Cardiac muscle cell (in vitro differentiated cells and primary cell): ENCODE results near the gene GTF2H2. TPM values are rescaled to one million over a fixed set of nuclear protein-coding genes. Genes with fewer than 3 reads are reported as not detected.
"Not testable (repeated sequence)": the region's sequence is repeated elsewhere in the genome, so short reads cannot be mapped to it uniquely, and the experiment has no call there.

Source experiments
- DNase-seq, 2 donors: peaks; one replicate each; pipeline versions ENCODE4 v3.0.0 to v3.0.0-alpha.2; 2010 to 2017; ENCODE audit warnings: low read depth in 1 of 2, low spot score in 1 of 2
- H3K27ac ChIP-seq: fragments of 200-600 bp; sonication (generic); 2 replicates; pipeline ENCODE4 v1.5.1; 2016
- H3K27me3 ChIP-seq: fragments of 200-600 bp; sonication (generic); 2 replicates; pipeline ENCODE4 v1.6.0; 2016; ENCODE audit warnings: control low read depth
- H3K36me3 ChIP-seq: fragments of 200-600 bp; sonication (generic); 2 replicates; pipeline ENCODE4 v1.5.1; 2016; ENCODE audit warnings: control low read depth
- H3K4me1 ChIP-seq: fragments of 200-600 bp; sonication (generic); 2 replicates; pipeline ENCODE4 v1.8.1; 2017; ENCODE audit warnings: low read depth, mild to moderate bottlenecking, mixed run types
- H3K4me3 ChIP-seq: fragments of 200-600 bp; sonication (generic); 2 replicates; pipeline ENCODE4 v1.5.1; 2016; ENCODE audit warnings: mild to moderate bottlenecking
- H3K9me3 ChIP-seq: fragments of 200-600 bp; sonication (generic); 2 replicates; pipeline ENCODE4 v1.5.1; 2017; ENCODE audit warnings: low read depth, mild to moderate bottlenecking, control low read depth
- CTCF ChIP-seq: IDR thresholded peaks from 2 replicates; pipeline ENCODE4 v1.5.1; 2012; ENCODE audit warnings: low read depth, mild to moderate bottlenecking, low read length
- polyA plus RNA-seq: library from polyadenylated mRNA; unstranded; fragments of >200 nt; fragmentation: Nextera tagmentation; extraction: Ambion mirVana; gene quantifications from 2 replicates; pipeline ENCODE4 v1.2.1, GENCODE V29; 2016
- total RNA-seq: library from RNA; depleted of rRNA; stranded (reverse); fragments of >200 nt; gene quantifications from 2 replicates; pipeline ENCODE4 v1.2.3, GENCODE V29; 2016

GTF2H2 gene
- total and polyA plus RNA-seq, 2 experiments from 2014 or later: 20.0 to 26.1 TPM

GRCh38 chr5:71011194-71011792 is 56.2 kb downstream of the GTF2H2 start:
- DNase-seq: no peak
- TF ChIP-seq CTCF: no peak

GRCh38 chr5:71006983-71007382 is 60.5 kb downstream of the GTF2H2 start:
- H3K36me3 ChIP-seq: not testable (repeated sequence)

More at GRCh38 chr5:71011194-71011792, 56.2 kb downstream of the GTF2H2 start:
- no peaks in the 10 kb centered on the region for H3K36me3 ChIP-seq
- H3K27ac ChIP-seq: no peak overlapping the region
- no peaks in the 10 kb centered on the region for H3K27me3 ChIP-seq
- H3K4me1 ChIP-seq: no peaks in the 10 kb centered on the region
- no peaks in the 10 kb centered on the region for H3K9me3 ChIP-seq
- H3K4me3 ChIP-seq: no peak overlapping the region

More at GRCh38 chr5:71006983-71007382, 60.5 kb downstream of the GTF2H2 start:
- not testable (repeated sequence) for DNase-seq, H3K27ac ChIP-seq, H3K27me3 ChIP-seq, H3K9me3 ChIP-seq, H3K4me3 ChIP-seq, H3K4me1 ChIP-seq

Other genes with a start within 250 kb of the GTF2H2 start
- gene SERF1A, start 167.0 kb downstream of the GTF2H2 start, total RNA-seq: 14.5 and 15.6 TPM in 2 replicates
- gene SERF1A, start 167.0 kb downstream of the GTF2H2 start, polyA plus RNA-seq: 25.3 and 31.6 TPM in 2 replicates
- 27.2 and 28.0 TPM in 2 replicates for gene SMN1, start 142.6 kb downstream of the GTF2H2 start, total RNA-seq
- 51.8 and 58.9 TPM in 2 replicates for gene SMN1, start 142.6 kb downstream of the GTF2H2 start, polyA plus RNA-seq
- 3.3 and 5.5 TPM in 2 replicates for gene NAIP, start 42.3 kb downstream of the GTF2H2 start, total RNA-seq
- gene NAIP, start 42.3 kb downstream of the GTF2H2 start, polyA plus RNA-seq: 5.2 and 5.6 TPM in 2 replicates